Activated CD8-positive, alpha-beta memory T cell treated with anti-CD3 and anti-CD28 coated beads for 24 hours (primary cell): ENCODE measurements around the gene UGT1A6.
A peak's percentile ranks its signal among the peaks of the same experiment; 100 is the strongest.
"Not testable (repeated sequence)": the region's sequence is repeated elsewhere in the genome, so short reads cannot be mapped to it uniquely, and the experiment has no call there.

Experiments used
- DNase-seq: peaks from one replicate; pipeline ENCODE4 v3.0.0-alpha.2; 2020

Gene UGT1A6

GRCh38 chr2:233688341-233688740 lies 4.3 kb upstream of the UGT1A6 start:
- no peak for DNase-seq

GRCh38 chr2:233689031-233689430 lies 3.7 kb upstream of the UGT1A6 start:
- no peak for DNase-seq

DNA sequence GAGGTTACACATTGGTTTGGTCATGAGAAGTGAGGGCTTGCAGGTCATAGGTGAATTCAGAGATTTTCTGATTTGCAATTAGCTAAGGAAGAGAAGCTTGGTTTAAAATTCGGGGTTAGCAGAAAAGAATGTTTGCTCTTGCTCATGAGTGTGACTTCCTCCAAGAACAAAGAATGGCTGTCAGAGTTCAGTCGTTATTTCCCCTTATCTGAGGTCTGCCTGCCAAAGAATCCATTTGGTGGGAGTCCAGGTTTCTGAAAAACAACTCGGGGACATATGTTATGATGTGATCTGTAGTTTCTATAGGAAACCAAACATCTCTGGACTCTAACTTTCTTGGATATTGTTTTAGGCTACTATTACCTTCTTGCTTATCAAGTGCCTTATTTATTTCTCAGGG lies 3.2 kb upstream of the UGT1A6 start:
- no peak for DNase-seq

DNA sequence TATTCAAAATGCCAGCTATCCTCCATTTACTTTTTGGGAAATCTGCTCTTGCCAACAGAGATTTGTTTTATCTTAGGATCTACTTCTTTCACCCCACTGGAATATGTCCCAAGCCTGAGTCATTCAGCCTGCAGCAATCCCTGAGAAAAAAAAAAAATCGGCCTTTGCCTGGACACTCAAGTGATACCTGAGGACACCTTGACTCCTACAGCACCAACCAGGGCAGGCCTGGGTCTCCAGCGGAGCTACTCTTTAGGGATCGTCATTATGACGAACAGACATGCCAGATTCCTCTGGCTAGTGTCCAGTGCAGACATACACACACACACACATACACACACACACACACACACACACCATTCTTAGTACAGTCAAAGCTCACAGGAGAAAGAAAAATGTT lies 2.2 kb upstream of the UGT1A6 start:
- DNase-seq, result no peak

GRCh38 chr2:233691443-233692433 lies 952 bp upstream of the UGT1A6 start:
- DNase-seq, result no peak

- DNase-seq, result no peak
Observed at GRCh38 chr2:233693963-233694362, 1.3 kb downstream of the UGT1A6 start.

- no peak for DNase-seq
Observed at GRCh38 chr2:233698740-233699139, 6.0 kb downstream of the UGT1A6 start.

DNA sequence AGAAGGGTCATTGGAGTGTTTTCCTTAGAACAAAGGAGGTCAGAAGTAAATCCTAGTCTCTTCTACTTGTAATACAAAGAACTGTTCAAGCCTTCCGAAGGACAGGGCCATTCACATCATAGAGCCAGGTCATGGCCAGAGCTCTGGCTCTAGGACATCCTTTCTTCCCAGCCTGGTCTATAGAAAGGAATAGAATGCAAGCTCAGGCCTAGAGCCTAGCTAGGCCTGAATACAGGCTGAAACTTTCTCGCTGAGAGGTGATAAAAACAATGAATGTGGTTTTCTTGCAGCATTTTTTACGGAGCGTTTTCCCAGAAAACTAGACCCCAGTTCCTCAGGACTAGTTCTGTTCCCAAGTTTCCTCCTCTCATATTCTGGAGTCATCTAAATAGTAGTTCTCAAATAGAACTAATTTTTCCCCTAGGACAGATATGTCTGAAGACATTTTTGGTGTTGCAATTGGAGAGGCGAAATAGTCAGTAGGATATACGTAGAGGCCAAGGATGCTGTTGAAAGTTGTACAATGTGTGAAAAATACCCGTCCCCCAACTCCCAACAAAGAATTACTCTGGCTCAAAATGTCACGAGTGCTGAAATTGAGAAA lies 6.8 kb downstream of the UGT1A6 start:
- no peak for DNase-seq

GRCh38 chr2:233700028-233700635 lies 7.4 kb downstream of the UGT1A6 start:
- no peak for DNase-seq

DNA sequence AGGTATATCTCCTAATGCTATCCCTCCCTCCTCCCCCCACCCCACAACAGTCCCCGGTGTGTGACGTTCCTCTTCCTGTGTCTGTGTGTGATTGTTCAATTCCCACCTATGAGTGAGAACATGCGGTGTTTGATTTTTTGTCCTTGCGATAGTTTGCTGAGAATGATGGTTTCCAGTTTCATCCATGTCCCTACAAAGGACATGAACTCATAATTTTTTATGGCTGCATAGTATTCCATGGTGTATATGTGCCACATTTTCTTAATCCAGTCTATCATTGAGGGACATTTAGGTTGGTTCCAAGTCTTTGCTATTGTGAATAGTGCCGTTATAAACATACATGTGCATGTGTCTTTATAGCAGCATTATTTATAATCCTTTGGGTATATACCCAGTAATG lies 8.2 kb downstream of the UGT1A6 start:
- not testable (repeated sequence) for DNase-seq

DNA sequence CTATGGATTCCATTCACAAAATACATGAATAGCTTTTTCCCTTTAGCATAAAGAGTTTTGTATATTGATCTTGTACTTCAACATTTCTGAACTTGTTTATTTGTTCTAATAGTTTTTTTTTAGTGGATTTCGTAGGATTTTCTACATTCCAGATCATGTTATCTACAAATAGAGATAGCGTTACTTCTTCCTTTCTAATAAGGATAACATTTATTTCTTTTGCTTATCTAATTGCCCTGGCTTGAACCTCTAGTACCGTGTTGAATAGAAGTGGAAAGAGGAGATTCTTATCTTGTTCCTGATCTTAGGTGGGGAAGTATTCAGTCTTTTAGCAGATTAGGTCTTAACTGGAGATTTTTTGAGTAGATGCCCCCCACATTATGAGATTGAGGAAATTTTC lies 9.5 kb downstream of the UGT1A6 start:
- no peak for DNase-seq

DNA sequence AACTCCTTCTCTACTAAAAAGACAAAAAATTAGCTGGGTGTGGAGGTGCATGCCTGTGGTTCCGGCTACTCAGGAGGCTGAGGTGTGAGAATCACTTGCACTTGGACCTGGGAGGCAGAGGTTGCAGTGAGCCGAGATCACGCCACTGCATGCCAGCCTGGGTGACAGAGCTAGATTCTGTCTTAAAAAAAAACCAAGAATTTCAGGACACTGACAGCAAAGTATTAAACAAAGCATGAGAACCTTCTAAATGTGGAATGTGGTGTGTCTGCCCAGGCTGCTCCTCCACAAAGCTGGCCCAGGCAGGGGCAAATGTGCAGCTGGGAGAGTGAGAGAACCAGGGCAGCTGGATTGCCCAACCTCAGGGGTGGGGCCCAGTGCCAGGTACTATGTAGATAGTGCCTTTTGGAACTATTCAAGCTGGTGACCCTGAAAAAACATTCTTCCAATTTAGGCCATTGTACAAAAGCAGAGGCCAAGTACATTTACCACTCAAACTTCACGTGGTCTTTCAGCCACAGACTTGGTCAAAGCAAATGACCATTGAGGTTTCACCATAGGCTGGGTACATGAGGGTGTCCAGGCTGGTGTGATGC lies 13.3 kb downstream of the UGT1A6 start:
- no peak for DNase-seq

- DNase-seq, result no peak
Observed at GRCh38 chr2:233706720-233707119, 14.0 kb downstream of the UGT1A6 start.

DNA sequence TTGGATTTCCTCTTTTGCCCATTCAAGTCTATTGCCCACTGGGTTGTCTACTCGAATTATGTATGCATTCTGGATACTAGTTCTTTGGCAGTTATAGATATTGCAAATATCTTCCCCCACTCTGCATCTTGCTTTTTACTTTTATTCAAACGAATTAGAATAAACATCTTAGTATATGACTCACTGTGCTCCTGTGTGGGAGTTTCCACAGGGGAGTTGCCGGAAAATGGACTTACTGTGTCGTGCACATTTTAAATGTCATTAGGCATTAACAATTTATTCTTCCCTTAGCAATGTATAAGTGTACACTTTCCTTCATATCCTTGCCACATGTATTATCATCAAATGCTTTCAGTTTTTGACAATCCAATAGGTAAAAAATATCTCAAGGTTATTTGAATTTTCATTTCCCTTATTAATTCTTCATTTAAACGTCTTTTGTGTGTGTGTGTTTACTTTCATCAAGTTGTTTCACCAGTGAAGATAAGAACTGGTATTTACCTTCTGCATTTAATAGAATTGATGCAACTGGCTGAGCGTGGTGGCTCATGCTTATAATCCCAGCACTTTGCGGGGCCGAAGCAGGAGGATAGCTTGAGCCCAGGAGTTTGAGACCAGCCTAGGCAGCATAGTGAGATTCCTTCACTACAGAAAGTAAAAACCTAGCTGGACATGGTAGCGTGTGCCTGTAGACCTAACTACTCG lies 15.4 kb downstream of the UGT1A6 start:
- no peak for DNase-seq

- DNase-seq, result no peak
Observed at GRCh38 chr2:233708942-233709341, 16.3 kb downstream of the UGT1A6 start.

- DNase-seq, result peak; percentile 86
Observed at GRCh38 chr2:233711312-233712008, 18.8 kb downstream of the UGT1A6 start.

DNA sequence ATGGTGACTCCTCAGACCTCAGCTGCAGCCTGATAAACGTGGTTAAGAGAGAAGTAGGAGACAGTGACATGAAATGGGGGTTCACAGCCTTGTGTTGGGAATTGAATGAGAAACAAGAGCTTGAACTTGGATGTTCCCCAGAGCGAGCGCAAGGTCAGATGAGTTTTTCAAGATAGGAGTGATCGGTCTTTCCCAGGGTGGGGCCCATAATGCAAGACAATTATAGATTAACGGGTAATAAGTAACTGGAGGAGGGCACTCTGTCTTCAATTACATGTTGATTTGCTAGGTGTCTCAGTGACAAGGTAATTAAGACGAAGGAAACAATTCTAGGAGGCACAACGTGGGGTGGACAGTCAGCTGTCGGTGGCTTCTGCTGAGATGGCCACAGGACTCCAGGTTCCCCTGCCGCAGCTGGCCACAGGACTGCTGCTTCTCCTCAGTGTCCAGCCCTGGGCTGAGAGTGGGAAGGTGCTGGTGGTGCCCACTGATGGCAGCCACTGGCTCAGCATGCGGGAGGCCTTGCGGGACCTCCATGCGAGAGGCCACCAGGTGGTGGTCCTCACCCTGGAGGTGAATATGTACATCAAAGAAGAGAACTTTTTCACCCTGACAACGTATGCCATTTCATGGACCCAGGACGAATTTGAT lies 20.0 kb downstream of the UGT1A6 start, which contains the start of gene UGT1A5:
UGT1A5 (plus strand) TSS at position 297 of the 651 bp plus-strand sequence; CDS start at position 382, 85 bp downstream.
- DNase-seq, result no peak

GRCh38 chr2:233713262-233713615 lies 20.5 kb downstream of the UGT1A6 start:
- DNase-seq, result no peak

DNA sequence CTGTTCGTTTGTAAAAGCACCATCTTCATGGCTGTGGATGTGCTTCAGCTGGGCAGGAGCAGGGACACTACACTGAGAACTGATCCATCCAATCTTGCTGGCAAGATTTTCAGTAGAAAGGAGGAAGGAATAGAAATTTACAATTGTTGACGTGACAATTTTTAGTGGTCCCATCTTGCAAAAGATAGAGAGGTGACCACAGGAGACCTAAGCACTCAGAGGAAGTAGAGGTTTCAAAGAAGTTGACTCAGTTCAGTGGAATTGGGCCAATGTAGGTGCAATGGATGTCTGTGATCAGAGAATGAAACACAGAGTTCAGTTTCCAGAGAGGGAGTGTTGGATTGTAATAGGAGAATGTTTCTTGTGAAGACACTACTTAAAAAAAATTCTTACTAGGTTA lies 21.4 kb downstream of the UGT1A6 start:
- DNase-seq, result no peak

- DNase-seq, result no peak
Observed at GRCh38 chr2:233718552-233718951, 25.9 kb downstream of the UGT1A6 start, which contains the start of gene UGT1A4. Gene UGT1A4 (plus strand): TSS chr2:233718736. CDS start chr2:233718821, 85 bp downstream.

GRCh38 chr2:233728723-233729301 lies 36.1 kb downstream of the UGT1A6 start, which contains the start of gene UGT1A3:
Gene UGT1A3 (plus strand): TSS chr2:233729042. CDS start chr2:233729127, 85 bp downstream.
- no peak for DNase-seq
